SK-N-SH treated with all-trans-retinoic acid at 6 μM for 48 hours (cell line): ENCODE measurements around the gene GALNT17.

Experiments
- ARNTL ChIP-seq: fragments of 450-650 bp; formaldehyde crosslinking; IDR thresholded peaks from 2 replicates; pipeline ENCODE4 v1.5.0; 2020; ENCODE audit warnings: low read depth, mild to moderate bottlenecking, moderate library complexity, borderline replicate concordance
- CSDC2 ChIP-seq: fragments of 250-450 bp; sonication (Bioruptor Pico); IDR thresholded peaks from 2 replicates; pipeline ENCODE4 v1.5.0; 2020; ENCODE audit warnings: mild to moderate bottlenecking, moderate library complexity
- ESRRG ChIP-seq: fragments of 250-450 bp; sonication (Bioruptor Pico); IDR thresholded peaks from 2 replicates; pipeline ENCODE4 v1.6.1; 2021; ENCODE audit warnings: mild to moderate bottlenecking
- ISL1 ChIP-seq: fragments of 250-450 bp; sonication (Bioruptor Pico); IDR thresholded peaks from 2 replicates; pipeline ENCODE4 v2.1.2; 2022; ENCODE audit warnings: mild to moderate bottlenecking, moderate library complexity
- PPARA ChIP-seq: fragments of 250-450 bp; sonication (Bioruptor Pico); IDR thresholded peaks from 2 replicates; pipeline ENCODE4 v1.5.0; 2020; ENCODE audit warnings: mild to moderate bottlenecking, borderline replicate concordance
- RARB ChIP-seq: fragments of 250-450 bp; sonication (Bioruptor Pico); IDR thresholded peaks from 2 replicates; pipeline ENCODE4 v1.8.0; 2021; ENCODE audit warnings: mild to moderate bottlenecking, moderate library complexity
- ZFP3 ChIP-seq: fragments of 250-450 bp; sonication (Bioruptor Pico); IDR thresholded peaks from 2 replicates; pipeline ENCODE4 v1.5.0; 2020; ENCODE audit warnings: mild to moderate bottlenecking, moderate library complexity
- ZFP30 ChIP-seq: fragments of 450-650 bp; formaldehyde crosslinking; IDR thresholded peaks from 2 replicates; pipeline ENCODE4 v1.5.0; 2022; ENCODE audit warnings: mild to moderate bottlenecking, moderate library complexity
- ZNF70 ChIP-seq: fragments of 450-650 bp; formaldehyde crosslinking; IDR thresholded peaks from 2 replicates; pipeline ENCODE4 v1.5.0; 2020; ENCODE audit warnings: mild to moderate bottlenecking, moderate library complexity
- TF ChIP-seq, protein P1 (sequence below): fragments of 250-450 bp; sonication (Bioruptor Pico); IDR thresholded peaks from 2 replicates; pipeline ENCODE4 v1.8.0; 2020; ENCODE audit warnings: mild to moderate bottlenecking, moderate library complexity, borderline replicate concordance
- TF ChIP-seq, protein P2 (sequence below): fragments of 250-450 bp; sonication (Bioruptor Pico); IDR thresholded peaks from 2 replicates; pipeline ENCODE4 v1.5.1; 2020; ENCODE audit warnings: low read depth, mild to moderate bottlenecking, moderate library complexity
- TF ChIP-seq, protein P3 (sequence below): fragments of 250-450 bp; sonication (Bioruptor Pico); IDR thresholded peaks from 2 replicates; pipeline ENCODE4 v1.5.1; 2021; ENCODE audit warnings: mild to moderate bottlenecking, moderate library complexity

DNA sequence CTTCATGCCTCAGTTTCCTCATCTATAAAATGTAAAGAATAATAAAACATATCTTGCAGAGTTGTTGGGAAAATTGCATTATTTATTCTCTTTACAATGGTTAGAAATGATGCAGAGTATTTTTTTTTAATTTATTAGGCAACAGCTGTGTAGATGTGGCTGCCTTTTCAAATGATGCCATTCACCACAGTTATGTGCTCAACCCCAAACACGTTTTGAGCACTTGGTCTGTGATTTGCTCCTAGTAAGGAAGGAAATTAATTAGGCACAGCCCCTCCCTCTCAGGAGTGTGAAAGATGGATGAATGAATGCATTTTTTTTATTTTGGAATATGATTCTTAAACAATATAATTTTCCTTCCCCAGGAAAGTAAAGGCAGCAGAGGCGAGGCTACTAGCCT lies 575.1 kb downstream of the GALNT17 start:
- TF ChIP-seq, protein P1, sequence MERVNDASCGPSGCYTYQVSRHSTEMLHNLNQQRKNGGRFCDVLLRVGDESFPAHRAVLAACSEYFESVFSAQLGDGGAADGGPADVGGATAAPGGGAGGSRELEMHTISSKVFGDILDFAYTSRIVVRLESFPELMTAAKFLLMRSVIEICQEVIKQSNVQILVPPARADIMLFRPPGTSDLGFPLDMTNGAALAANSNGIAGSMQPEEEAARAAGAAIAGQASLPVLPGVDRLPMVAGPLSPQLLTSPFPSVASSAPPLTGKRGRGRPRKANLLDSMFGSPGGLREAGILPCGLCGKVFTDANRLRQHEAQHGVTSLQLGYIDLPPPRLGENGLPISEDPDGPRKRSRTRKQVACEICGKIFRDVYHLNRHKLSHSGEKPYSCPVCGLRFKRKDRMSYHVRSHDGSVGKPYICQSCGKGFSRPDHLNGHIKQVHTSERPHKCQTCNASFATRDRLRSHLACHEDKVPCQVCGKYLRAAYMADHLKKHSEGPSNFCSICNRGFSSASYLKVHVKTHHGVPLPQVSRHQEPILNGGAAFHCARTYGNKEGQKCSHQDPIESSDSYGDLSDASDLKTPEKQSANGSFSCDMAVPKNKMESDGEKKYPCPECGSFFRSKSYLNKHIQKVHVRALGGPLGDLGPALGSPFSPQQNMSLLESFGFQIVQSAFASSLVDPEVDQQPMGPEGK (CRISPR knock-in tag): no peak
- TF ChIP-seq ISL1 (no peak), RARB (no peak), ARNTL (CRISPR knock-in tag) (no peak), PPARA (CRISPR knock-in tag) (no peak), CSDC2 (CRISPR knock-in tag) (no peak), ZFP30 (CRISPR knock-in tag) (no peak), ZNF70 (CRISPR knock-in tag) (no peak), ZFP3 (CRISPR knock-in tag) (no peak), ESRRG (CRISPR knock-in tag) (no peak)
- TF ChIP-seq, protein P2, sequence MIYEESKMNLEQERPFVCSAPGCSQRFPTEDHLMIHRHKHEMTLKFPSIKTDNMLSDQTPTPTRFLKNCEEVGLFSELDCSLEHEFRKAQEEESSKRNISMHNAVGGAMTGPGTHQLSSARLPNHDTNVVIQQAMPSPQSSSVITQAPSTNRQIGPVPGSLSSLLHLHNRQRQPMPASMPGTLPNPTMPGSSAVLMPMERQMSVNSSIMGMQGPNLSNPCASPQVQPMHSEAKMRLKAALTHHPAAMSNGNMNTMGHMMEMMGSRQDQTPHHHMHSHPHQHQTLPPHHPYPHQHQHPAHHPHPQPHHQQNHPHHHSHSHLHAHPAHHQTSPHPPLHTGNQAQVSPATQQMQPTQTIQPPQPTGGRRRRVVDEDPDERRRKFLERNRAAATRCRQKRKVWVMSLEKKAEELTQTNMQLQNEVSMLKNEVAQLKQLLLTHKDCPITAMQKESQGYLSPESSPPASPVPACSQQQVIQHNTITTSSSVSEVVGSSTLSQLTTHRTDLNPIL: no peak
- TF ChIP-seq, protein P3, sequence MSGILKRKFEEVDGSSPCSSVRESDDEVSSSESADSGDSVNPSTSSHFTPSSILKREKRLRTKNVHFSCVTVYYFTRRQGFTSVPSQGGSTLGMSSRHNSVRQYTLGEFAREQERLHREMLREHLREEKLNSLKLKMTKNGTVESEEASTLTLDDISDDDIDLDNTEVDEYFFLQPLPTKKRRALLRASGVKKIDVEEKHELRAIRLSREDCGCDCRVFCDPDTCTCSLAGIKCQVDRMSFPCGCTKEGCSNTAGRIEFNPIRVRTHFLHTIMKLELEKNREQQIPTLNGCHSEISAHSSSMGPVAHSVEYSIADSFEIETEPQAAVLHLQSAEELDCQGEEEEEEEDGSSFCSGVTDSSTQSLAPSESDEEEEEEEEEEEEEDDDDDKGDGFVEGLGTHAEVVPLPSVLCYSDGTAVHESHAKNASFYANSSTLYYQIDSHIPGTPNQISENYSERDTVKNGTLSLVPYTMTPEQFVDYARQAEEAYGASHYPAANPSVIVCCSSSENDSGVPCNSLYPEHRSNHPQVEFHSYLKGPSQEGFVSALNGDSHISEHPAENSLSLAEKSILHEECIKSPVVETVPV (CRISPR knock-in tag): no peak
